ENCODE results near the gene FBN2.
"Not testable (repeated sequence)": the region's sequence is repeated elsewhere in the genome, so short reads cannot be mapped to it uniquely, and the experiment has no call there.

FBN2 gene

GRCh38 chr5:128328446-128328845 is 209.6 kb downstream of the FBN2 start:
- H3K4me1 ChIP-seq (ENCODE audit: insufficient read depth, low read length): no peaks in the 10 kb centered on the region
- H3K79me2 ChIP-seq (ENCODE audit: insufficient read depth, low read length): no peaks in the 10 kb centered on the region
- H3K27ac ChIP-seq (ENCODE audit: low read length): no peak overlapping the region
- DNase-seq (no peak), ATAC-seq (ENCODE audit: insufficient read depth, low read depth) (no peak)
- H3K9ac ChIP-seq (ENCODE audit: low read depth, low read length): no peak overlapping the region
- no peaks in the 10 kb centered on the region for H3K27me3 ChIP-seq (ENCODE audit: insufficient read depth, low read length, poor library complexity)
- H3K36me3 ChIP-seq (ENCODE audit: insufficient read depth, low read length): no peaks in the 10 kb centered on the region
- H2AFZ ChIP-seq (ENCODE audit: low read depth, low read length): no peak overlapping the region
- no peaks in the 10 kb centered on the region for H3K9me3 ChIP-seq (ENCODE audit: insufficient read depth, low read length, severe bottlenecking)
- no peak for TF ChIP-seq EZH2 (IDR thresholded peaks at IDR 0.05; ENCODE audit: borderline replicate concordance, low read depth, low read length, severe bottlenecking)
- no peak for TF ChIP-seq CTCF (IDR thresholded peaks at IDR 0.05; ENCODE audit: borderline replicate concordance, extremely low read depth, low read length, poor library complexity, severe bottlenecking)
- no peaks in the 10 kb centered on the region for H4K20me1 ChIP-seq (ENCODE audit: insufficient read depth, low read length)
- no peak overlapping the region for H3K4me3 ChIP-seq (ENCODE audit: low read depth in 1 of 2, low read length in 2 of 2)
- H3K4me2 ChIP-seq (ENCODE audit: insufficient read depth, low read length): no peak overlapping the region

- no peaks in the 10 kb centered on the region for H3K36me3 ChIP-seq (ENCODE audit: insufficient read depth, low read length)
- no peak overlapping the region for H2AFZ ChIP-seq (ENCODE audit: low read depth, low read length)
- ATAC-seq (ENCODE audit: insufficient read depth, low read depth): no peak
- no peaks in the 10 kb centered on the region for H3K27me3 ChIP-seq (ENCODE audit: insufficient read depth, low read length, poor library complexity)
- H3K4me3 ChIP-seq (ENCODE audit: low read depth in 1 of 2, low read length in 2 of 2): no peak overlapping the region
- no peak for DNase-seq
- no peak overlapping the region for H3K9ac ChIP-seq (ENCODE audit: low read depth, low read length)
- no peak overlapping the region for H3K4me2 ChIP-seq (ENCODE audit: insufficient read depth, low read length)
- H4K20me1 ChIP-seq (ENCODE audit: insufficient read depth, low read length): no peaks in the 10 kb centered on the region
- no peak for TF ChIP-seq EZH2 (IDR thresholded peaks at IDR 0.05; ENCODE audit: borderline replicate concordance, low read depth, low read length, severe bottlenecking)
- TF ChIP-seq CTCF (IDR thresholded peaks at IDR 0.05; ENCODE audit: borderline replicate concordance, extremely low read depth, low read length, poor library complexity, severe bottlenecking): no peak
- no peaks in the 10 kb centered on the region for H3K9me3 ChIP-seq (ENCODE audit: insufficient read depth, low read length, severe bottlenecking)
- no peaks in the 10 kb centered on the region for H3K79me2 ChIP-seq (ENCODE audit: insufficient read depth, low read length)
- H3K4me1 ChIP-seq (ENCODE audit: insufficient read depth, low read length): no peaks in the 10 kb centered on the region
- H3K27ac ChIP-seq (ENCODE audit: low read length): no peak overlapping the region
Observed at GRCh38 chr5:128328007-128328406, 210.0 kb downstream of the FBN2 start.

- not testable (repeated sequence) for H3K36me3 ChIP-seq (ENCODE audit: insufficient read depth, low read length); H3K27ac ChIP-seq (ENCODE audit: low read length); H3K4me2 ChIP-seq (ENCODE audit: insufficient read depth, low read length); ATAC-seq (ENCODE audit: insufficient read depth, low read depth); H4K20me1 ChIP-seq (ENCODE audit: insufficient read depth, low read length); H3K27me3 ChIP-seq (ENCODE audit: insufficient read depth, low read length, poor library complexity); H3K4me1 ChIP-seq (ENCODE audit: insufficient read depth, low read length); H3K9me3 ChIP-seq (ENCODE audit: insufficient read depth, low read length, severe bottlenecking); H3K9ac ChIP-seq (ENCODE audit: low read depth, low read length); H3K4me3 ChIP-seq (ENCODE audit: low read depth in 1 of 2, low read length in 2 of 2); DNase-seq; H2AFZ ChIP-seq (ENCODE audit: low read depth, low read length); H3K79me2 ChIP-seq (ENCODE audit: insufficient read depth, low read length)
Observed at GRCh38 chr5:128321418-128321817, 216.6 kb downstream of the FBN2 start.

GRCh38 chr5:128318691-128319090 is 219.4 kb downstream of the FBN2 start:
- ATAC-seq (ENCODE audit: insufficient read depth, low read depth): no peak
- H3K9ac ChIP-seq (ENCODE audit: low read depth, low read length): no peak overlapping the region
- H3K36me3 ChIP-seq (ENCODE audit: insufficient read depth, low read length): no peaks in the 10 kb centered on the region
- no peak for DNase-seq
- no peaks in the 10 kb centered on the region for H3K27me3 ChIP-seq (ENCODE audit: insufficient read depth, low read length, poor library complexity)
- H3K79me2 ChIP-seq (ENCODE audit: insufficient read depth, low read length): no peaks in the 10 kb centered on the region
- no peak overlapping the region for H3K27ac ChIP-seq (ENCODE audit: low read length)
- no peak overlapping the region for H3K4me2 ChIP-seq (ENCODE audit: insufficient read depth, low read length)
- H4K20me1 ChIP-seq (ENCODE audit: insufficient read depth, low read length): no peaks in the 10 kb centered on the region
- no peak overlapping the region for H2AFZ ChIP-seq (ENCODE audit: low read depth, low read length)
- no peak for TF ChIP-seq EZH2 (IDR thresholded peaks at IDR 0.05; ENCODE audit: borderline replicate concordance, low read depth, low read length, severe bottlenecking)
- no peaks in the 10 kb centered on the region for H3K9me3 ChIP-seq (ENCODE audit: insufficient read depth, low read length, severe bottlenecking)
- no peaks in the 10 kb centered on the region for H3K4me1 ChIP-seq (ENCODE audit: insufficient read depth, low read length)
- H3K4me3 ChIP-seq (ENCODE audit: low read depth in 1 of 2, low read length in 2 of 2): no peak overlapping the region

Measured in DND-41 (cell line).